KMS-11 (cell line): ENCODE results near the gene PLXDC1.

Experiments used
- H2AFZ ChIP-seq: fragments of 200-600 bp; sonication (generic); 2 replicates; pipeline ENCODE4 v1.6.1; 2016; ENCODE audit warnings: antibody characterized with exemption, mixed run types, low read depth
- H3K27ac ChIP-seq: fragments of 200-600 bp; sonication (generic); 2 replicates; pipeline ENCODE4 v1.6.1; 2016; ENCODE audit warnings: mild to moderate bottlenecking, mixed run types
- H3K27me3 ChIP-seq: fragments of 200-600 bp; sonication (generic); 2 replicates; pipeline ENCODE4 v1.6.1; 2017; ENCODE audit warnings: mild to moderate bottlenecking, low read depth, mixed run types, moderate library complexity; ENCODE audit not compliant: insufficient read depth
- H3K36me3 ChIP-seq: fragments of 200-600 bp; sonication (generic); 2 replicates; pipeline ENCODE4 v1.6.1; 2017; ENCODE audit warnings: mild to moderate bottlenecking, mixed run types; ENCODE audit not compliant: insufficient read depth
- H3K4me1 ChIP-seq: fragments of 200-600 bp; sonication (generic); 2 replicates; pipeline ENCODE4 v1.6.1; 2016; ENCODE audit warnings: mild to moderate bottlenecking, low read depth, mixed run types; ENCODE audit not compliant: poor library complexity, severe bottlenecking
- H3K4me2 ChIP-seq: fragments of 200-600 bp; sonication (generic); 2 replicates; pipeline ENCODE4 v1.7.0; 2016; ENCODE audit warnings: mild to moderate bottlenecking, mixed run types
- H3K4me3 ChIP-seq: fragments of 200-600 bp; sonication (generic); IDR thresholded peaks from 2 replicates; pipeline ENCODE4 v1.6.1; 2017; ENCODE audit warnings: low read depth, low read length, mixed read lengths; ENCODE audit not compliant: insufficient read depth
- H3K79me2 ChIP-seq: fragments of 200-600 bp; sonication (generic); 2 replicates; pipeline ENCODE4 v1.6.1; 2016; ENCODE audit warnings: low read depth, mixed run types; ENCODE audit not compliant: insufficient read depth
- H3K9ac ChIP-seq: fragments of 200-600 bp; sonication (generic); 2 replicates; pipeline ENCODE4 v1.6.1; 2016; ENCODE audit warnings: mild to moderate bottlenecking, mixed run types
- H4K20me1 ChIP-seq: fragments of 200-600 bp; sonication (generic); 2 replicates; pipeline ENCODE4 v1.6.1; 2016; ENCODE audit warnings: mild to moderate bottlenecking, mixed run types; ENCODE audit not compliant: insufficient read depth
- TF ChIP-seq, protein P1 (sequence below): fragments of 200-600 bp; sonication (generic); conservative IDR thresholded peaks from 2 replicates; pipeline ENCODE4 v1.6.1; 2017; ENCODE audit warnings: low read depth, mild to moderate bottlenecking, antibody characterized with exemption, low read length, moderate library complexity, mixed read lengths

Gene PLXDC1

GRCh38 chr17:39069114-39069756 is 82.2 kb downstream of the PLXDC1 start:
- Histone ChIP-seq H3K27ac (no peak overlapping the region), H3K27me3 (no peaks in the 10 kb centered on the region), H3K4me3 (no peak overlapping the region), H3K36me3 (no peaks in the 10 kb centered on the region), H2AFZ (no peak overlapping the region), H3K79me2 (no peaks in the 10 kb centered on the region), H3K9ac (no peak overlapping the region), H3K4me2 (no peak overlapping the region), H3K4me1 (no peaks in the 10 kb centered on the region), H4K20me1 (no peaks in the 10 kb centered on the region)
- TF ChIP-seq, protein P1, sequence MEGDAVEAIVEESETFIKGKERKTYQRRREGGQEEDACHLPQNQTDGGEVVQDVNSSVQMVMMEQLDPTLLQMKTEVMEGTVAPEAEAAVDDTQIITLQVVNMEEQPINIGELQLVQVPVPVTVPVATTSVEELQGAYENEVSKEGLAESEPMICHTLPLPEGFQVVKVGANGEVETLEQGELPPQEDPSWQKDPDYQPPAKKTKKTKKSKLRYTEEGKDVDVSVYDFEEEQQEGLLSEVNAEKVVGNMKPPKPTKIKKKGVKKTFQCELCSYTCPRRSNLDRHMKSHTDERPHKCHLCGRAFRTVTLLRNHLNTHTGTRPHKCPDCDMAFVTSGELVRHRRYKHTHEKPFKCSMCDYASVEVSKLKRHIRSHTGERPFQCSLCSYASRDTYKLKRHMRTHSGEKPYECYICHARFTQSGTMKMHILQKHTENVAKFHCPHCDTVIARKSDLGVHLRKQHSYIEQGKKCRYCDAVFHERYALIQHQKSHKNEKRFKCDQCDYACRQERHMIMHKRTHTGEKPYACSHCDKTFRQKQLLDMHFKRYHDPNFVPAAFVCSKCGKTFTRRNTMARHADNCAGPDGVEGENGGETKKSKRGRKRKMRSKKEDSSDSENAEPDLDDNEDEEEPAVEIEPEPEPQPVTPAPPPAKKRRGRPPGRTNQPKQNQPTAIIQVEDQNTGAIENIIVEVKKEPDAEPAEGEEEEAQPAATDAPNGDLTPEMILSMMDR = peak; percentile 82

DNA sequence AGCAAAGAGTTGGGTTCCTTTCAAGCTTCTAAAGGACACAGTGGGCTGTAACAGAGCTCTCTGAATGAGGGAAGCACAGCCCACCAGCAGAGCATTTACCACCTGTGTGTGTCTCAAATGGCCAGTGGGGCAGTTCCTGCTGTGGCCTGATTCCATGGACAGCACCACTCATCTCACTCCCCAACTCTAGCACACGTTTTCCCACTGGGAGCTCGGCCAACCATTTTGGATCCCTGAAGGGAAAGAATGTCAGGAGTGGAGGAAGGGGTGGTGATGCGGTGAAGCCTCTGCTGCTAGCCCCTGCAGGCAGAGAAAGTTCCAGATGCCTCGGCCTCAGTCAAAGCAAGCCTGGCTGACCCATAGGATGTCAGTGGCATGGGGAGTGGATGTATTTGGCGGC is 86.6 kb downstream of the PLXDC1 start:
- no peak overlapping the region for H3K9ac ChIP-seq
- TF ChIP-seq, protein P1 = no peak
- no peaks in the 10 kb centered on the region for H3K79me2 ChIP-seq

GRCh38 chr17:39064374-39064773 is 87.1 kb downstream of the PLXDC1 start:
- no peaks in the 10 kb centered on the region for H3K27me3 ChIP-seq
- H3K36me3 ChIP-seq = no peaks in the 10 kb centered on the region
- H3K27ac ChIP-seq = no peak overlapping the region
- no peak overlapping the region for H3K4me3 ChIP-seq
- no peaks in the 10 kb centered on the region for H3K4me1 ChIP-seq
- H3K9ac ChIP-seq = no peak overlapping the region
- H2AFZ ChIP-seq = no peak overlapping the region
- no peaks in the 10 kb centered on the region for H3K79me2 ChIP-seq
- H3K4me2 ChIP-seq = no peak overlapping the region
- H4K20me1 ChIP-seq = no peaks in the 10 kb centered on the region
- TF ChIP-seq, protein P1 = no peak

More for the DNA sequence above, 86.6 kb downstream of the PLXDC1 start:
- Histone ChIP-seq H3K36me3 (no peaks in the 10 kb centered on the region), H2AFZ (no peak overlapping the region), H3K27me3 (no peaks in the 10 kb centered on the region), H3K4me1 (no peaks in the 10 kb centered on the region), H3K4me2 (no peak overlapping the region), H3K27ac (no peak overlapping the region), H3K4me3 (no peak overlapping the region), H4K20me1 (no peaks in the 10 kb centered on the region)

GRCh38 chr17:39063681-39064069 is 87.8 kb downstream of the PLXDC1 start:
- H3K4me2 ChIP-seq = no peak overlapping the region
- H3K27me3 ChIP-seq = no peaks in the 10 kb centered on the region
- no peak overlapping the region for H3K9ac ChIP-seq
- no peak overlapping the region for H3K4me3 ChIP-seq
- H2AFZ ChIP-seq = no peak overlapping the region
- H3K4me1 ChIP-seq = no peaks in the 10 kb centered on the region
- no peaks in the 10 kb centered on the region for H3K79me2 ChIP-seq
- H3K36me3 ChIP-seq = no peaks in the 10 kb centered on the region
- no peaks in the 10 kb centered on the region for H4K20me1 ChIP-seq
- TF ChIP-seq, protein P1 = no peak
- no peak overlapping the region for H3K27ac ChIP-seq
